Measurements from ENCODE around the gene RMC1.

DNA sequence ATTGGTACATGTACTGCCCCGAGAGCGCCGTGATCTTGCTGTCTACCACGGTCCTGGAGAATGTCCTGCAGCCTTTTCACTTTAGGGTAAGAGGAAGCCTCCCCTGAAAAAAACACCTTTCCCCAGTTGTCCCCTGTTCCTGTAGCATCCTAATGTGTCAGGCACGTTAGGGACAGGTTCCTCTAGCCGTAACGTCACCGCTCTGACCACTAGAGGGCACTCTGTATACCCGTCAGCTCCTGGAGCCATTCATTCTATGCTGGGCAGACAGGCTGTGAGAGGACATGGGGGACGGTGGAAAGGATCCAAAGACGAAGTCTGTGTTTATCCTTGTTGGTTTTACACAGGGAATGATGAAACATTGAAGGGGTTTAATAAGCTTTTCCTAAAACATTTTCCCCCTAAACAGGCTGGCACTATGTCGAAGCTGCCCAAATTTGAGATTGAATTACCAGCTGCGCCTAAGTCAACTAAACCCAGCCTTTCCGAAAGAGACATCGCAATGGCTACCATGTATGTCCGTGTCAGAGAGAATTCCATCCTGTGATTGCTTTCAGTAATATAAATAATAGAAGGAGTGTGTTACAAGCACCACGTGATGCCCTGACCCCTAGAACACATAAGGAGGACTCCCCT lies 12.7 kb downstream of the RMC1 start:
- TF ChIP-seq, protein P1, sequence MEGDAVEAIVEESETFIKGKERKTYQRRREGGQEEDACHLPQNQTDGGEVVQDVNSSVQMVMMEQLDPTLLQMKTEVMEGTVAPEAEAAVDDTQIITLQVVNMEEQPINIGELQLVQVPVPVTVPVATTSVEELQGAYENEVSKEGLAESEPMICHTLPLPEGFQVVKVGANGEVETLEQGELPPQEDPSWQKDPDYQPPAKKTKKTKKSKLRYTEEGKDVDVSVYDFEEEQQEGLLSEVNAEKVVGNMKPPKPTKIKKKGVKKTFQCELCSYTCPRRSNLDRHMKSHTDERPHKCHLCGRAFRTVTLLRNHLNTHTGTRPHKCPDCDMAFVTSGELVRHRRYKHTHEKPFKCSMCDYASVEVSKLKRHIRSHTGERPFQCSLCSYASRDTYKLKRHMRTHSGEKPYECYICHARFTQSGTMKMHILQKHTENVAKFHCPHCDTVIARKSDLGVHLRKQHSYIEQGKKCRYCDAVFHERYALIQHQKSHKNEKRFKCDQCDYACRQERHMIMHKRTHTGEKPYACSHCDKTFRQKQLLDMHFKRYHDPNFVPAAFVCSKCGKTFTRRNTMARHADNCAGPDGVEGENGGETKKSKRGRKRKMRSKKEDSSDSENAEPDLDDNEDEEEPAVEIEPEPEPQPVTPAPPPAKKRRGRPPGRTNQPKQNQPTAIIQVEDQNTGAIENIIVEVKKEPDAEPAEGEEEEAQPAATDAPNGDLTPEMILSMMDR (IDR thresholded peaks at IDR 0.05; ENCODE audit: insufficient read depth, low read depth, low read length): peak; percentile 93
- TF ChIP-seq EZH2 (IDR thresholded peaks at IDR 0.05; ENCODE audit: insufficient read depth, low read length): no peak

All from astrocyte (in vitro differentiated cells and primary cell).